Measurements from ENCODE around the gene NOD2.

GRCh38 chr16:50683689-50684374 lies 9.6 kb upstream of the NOD2 start:
- TF ChIP-seq CTCF (IDR thresholded peaks at IDR 0.05) (no peak), EZH2 (IDR thresholded peaks at IDR 0.05) (no peak), EZH2phosphoT487 (IDR thresholded peaks at IDR 0.05) (no peak)

Data from neural progenitor cell (in vitro differentiated cells).